IMR-90 (cell line): Measurements from ENCODE around the gene CYBRD1. TPM values are rescaled to one million over a fixed set of nuclear protein-coding genes. Genes with fewer than 3 reads are reported as not detected.

Experiments used
- ATAC-seq: fragments of 200-7000 bp; cut with Tn5 transposase; 2 replicates; pipeline ENCODE4 v1.9.1; 2020; ENCODE audit warnings: low read depth, mild to moderate bottlenecking, moderate library complexity
- BruUV-seq: library from RNA; stranded (reverse); fragments of 400-500 nt; replicated peaks from 2 replicates; lab custom pipeline; 2021; lab: Mats Ljungman, UMichigan
- CTCF ChIA-PET: fragments of 300-600 bp; formaldehyde crosslinking; extraction: SDS; loops from one replicate; lab custom pipeline; 2021; ENCODE audit warnings: antibody characterized with exemption; lab: Yijun Ruan, JAX
- POLR2A ChIA-PET: fragments of 300-600 bp; sonication (Branson Sonifier 250); formaldehyde crosslinking; loops from one replicate; lab custom pipeline; 2022; ENCODE audit warnings: antibody characterized with exemption; ENCODE audit not compliant: unreplicated experiment; lab: Charles Lee
- DNase-seq: peaks from one replicate; pipeline ENCODE4 v3.0.0; 2013
- H2AFZ ChIP-seq: replicated peaks from 2 replicates; pipeline ENCODE3; 2013; ENCODE audit warnings: low read length, mild to moderate bottlenecking; ENCODE audit not compliant: poor library complexity
- H2AK5ac ChIP-seq: 2 replicates; pipeline ENCODE4 v1.6.1; 2013; ENCODE audit warnings: low read depth, low read length, inconsistent platforms
- H2AK9ac ChIP-seq: replicated peaks from 2 replicates; pipeline ENCODE3; 2013; ENCODE audit warnings: mild to moderate bottlenecking, low read depth, low read length, moderate library complexity; ENCODE audit not compliant: poor library complexity
- H2BK120ac ChIP-seq: 2 replicates; pipeline ENCODE4 v1.6.1; 2013; ENCODE audit warnings: low read depth, low read length, inconsistent platforms
- H2BK15ac ChIP-seq: 3 replicates; pipeline ENCODE4 v1.6.1; 2013; ENCODE audit warnings: low read depth, low read length, inconsistent platforms
- H2BK20ac ChIP-seq: 2 replicates; pipeline ENCODE4 v1.6.1; 2013; ENCODE audit warnings: low read depth, mild to moderate bottlenecking, inconsistent platforms, low read length, moderate library complexity
- H2BK5ac ChIP-seq: 2 replicates; pipeline ENCODE4 v1.6.1; 2013; ENCODE audit warnings: mild to moderate bottlenecking, low read depth, low read length, inconsistent platforms; ENCODE audit not compliant: poor library complexity, severe bottlenecking
- H3K14ac ChIP-seq: replicated peaks from 2 replicates; pipeline ENCODE4 v1.6.1; 2013; ENCODE audit warnings: low read depth, low read length, inconsistent platforms
- H3K18ac ChIP-seq: 2 replicates; pipeline ENCODE4 v1.6.1; 2013; ENCODE audit warnings: low read depth, low read length, control low read depth
- H3K23ac ChIP-seq: 2 replicates; pipeline ENCODE4 v1.6.1; 2013; ENCODE audit warnings: low read depth, low read length, inconsistent platforms
- H3K27ac ChIP-seq: 2 replicates; pipeline ENCODE4 v1.5.1; 2013; ENCODE audit warnings: mild to moderate bottlenecking, control low read depth, low read length; ENCODE audit not compliant: insufficient read depth
- H3K27me3 ChIP-seq: 2 replicates; pipeline ENCODE4 v1.6.1; 2013; ENCODE audit warnings: low read length; ENCODE audit not compliant: control insufficient read depth, insufficient read depth
- H3K36me3 ChIP-seq: 2 replicates; pipeline ENCODE4 v1.6.1; 2013; ENCODE audit warnings: low read length, mixed read lengths; ENCODE audit not compliant: control insufficient read depth, insufficient read depth
- H3K4ac ChIP-seq: 2 replicates; pipeline ENCODE4 v1.6.1; 2013; ENCODE audit warnings: low read depth, low read length, inconsistent platforms
- H3K4me1 ChIP-seq: 2 replicates; pipeline ENCODE4 v1.6.1; 2013; ENCODE audit warnings: low read length, mixed read lengths; ENCODE audit not compliant: control insufficient read depth, insufficient read depth
- H3K4me2 ChIP-seq: 2 replicates; pipeline ENCODE4 v1.6.1; 2013; ENCODE audit warnings: low read depth, mild to moderate bottlenecking, control low read depth, low read length, moderate library complexity
- H3K4me3 ChIP-seq: 2 replicates; pipeline ENCODE4 v1.5.1; 2013; ENCODE audit warnings: low read depth, mild to moderate bottlenecking, control low read depth, low read length, moderate library complexity; ENCODE audit not compliant: insufficient read depth
- H3K56ac ChIP-seq: 2 replicates; pipeline ENCODE4 v1.6.1; 2013; ENCODE audit warnings: low read length, inconsistent platforms; ENCODE audit not compliant: insufficient read depth; ENCODE audit errors: extremely low read depth
- H3K79me1 ChIP-seq, 2 experiments: 2 replicates each; pipeline ENCODE4 v1.6.1; 2013; ENCODE audit warnings: low read length in 2 of 2, inconsistent platforms in 1 of 2, low read depth in 1 of 2
- H3K9ac ChIP-seq: 2 replicates; pipeline ENCODE4 v1.6.1; 2013; ENCODE audit warnings: low read depth, low read length, control low read depth
- H3K9me1 ChIP-seq: 2 replicates; pipeline ENCODE4 v1.6.1; 2013; ENCODE audit warnings: low read length, inconsistent platforms; ENCODE audit not compliant: insufficient read depth
- H3K9me3 ChIP-seq: 2 replicates; pipeline ENCODE4 v1.6.1; 2013; ENCODE audit warnings: low read length; ENCODE audit not compliant: control insufficient read depth, insufficient read depth
- H4K20me1 ChIP-seq: 2 replicates; pipeline ENCODE4 v1.6.1; 2013; ENCODE audit warnings: low read length, inconsistent platforms; ENCODE audit not compliant: insufficient read depth
- H4K5ac ChIP-seq: 2 replicates; pipeline ENCODE4 v1.6.1; 2013; ENCODE audit warnings: mild to moderate bottlenecking, low read depth, low read length, control low read depth
- H4K8ac ChIP-seq, 2 experiments: 2 replicates each; pipeline ENCODE4 v1.6.1; 2013; ENCODE audit warnings: low read depth in 2 of 2, low read length in 2 of 2, control low read depth in 1 of 2, inconsistent platforms in 1 of 2
- H4K91ac ChIP-seq: 2 replicates; pipeline ENCODE4 v1.6.1; 2013; ENCODE audit warnings: low read depth, low read length, inconsistent platforms; ENCODE audit not compliant: insufficient read depth
- BHLHE40 ChIP-seq: fragments of 150-350 bp; IDR thresholded peaks from 2 replicates; pipeline ENCODE4 v1.6.1; 2016; ENCODE audit warnings: mild to moderate bottlenecking, low read depth, low read length
- FOS ChIP-seq: fragments of 150-350 bp; IDR thresholded peaks from 2 replicates; pipeline ENCODE4 v1.6.1; 2016; ENCODE audit warnings: low read depth, low read length
- NFE2L2 ChIP-seq: fragments of 150-350 bp; IDR thresholded peaks from 2 replicates; pipeline ENCODE4 v1.6.1; 2016; ENCODE audit warnings: low read depth, mild to moderate bottlenecking, low read length
- RCOR1 ChIP-seq: IDR thresholded peaks from 2 replicates; pipeline ENCODE4 v1.6.1; 2012; ENCODE audit warnings: mild to moderate bottlenecking, low read length, improper control_type of control experiment; ENCODE audit not compliant: insufficient replicate concordance
- WGBS, 2 experiments: methylation state at CpG; one replicate each; pipeline versions ENCODE4 v1.1.5 to v1.1.7; 2013; ENCODE audit warnings: missing lambda C conversion rate in 2 of 2; ENCODE audit not compliant: insufficient read length in 1 of 2; ENCODE audit errors: extremely low coverage in 2 of 2; 5-methylcytosine and 5-hydroxymethylcytosine counted together
- dilution Hi-C: fragments of 300-500 bp; cut with HindIII; formaldehyde crosslinking; loops from one replicate; pipeline ENCODE4 v1.14.3; 2018; ENCODE audit warnings: low sequenced_read_pairs; ENCODE audit not compliant: unreplicated experiment
- in situ Hi-C: fragments of 300-500 bp; cut with MboI; formaldehyde crosslinking; loops from 3 replicates; pipeline ENCODE4 v1.14.3; 2019; ENCODE audit warnings: low sequenced_read_pairs, inconsistent platforms, mixed read lengths
- intact Hi-C: fragments of 100-400 bp; cut with micrococcal nuclease; formaldehyde crosslinking; loops from 2 replicates; pipeline ENCODE4 v1.10.0; 2022
- polyA plus RNA-seq, 3 experiments: library from polyadenylated mRNA; depleted of rRNA; stranded (reverse); fragments of >200 nt; gene quantifications; 2 replicates each; pipeline ENCODE4 v1.2.3, GENCODE V29; 2012; ENCODE audit warnings: low replicate concordance in 1 of 3
- total RNA-seq: library from RNA; depleted of rRNA; stranded (reverse); fragments of >200 nt; gene quantifications from 2 replicates; pipeline ENCODE4 v1.2.3, GENCODE V29; 2012

The CYBRD1 gene
- total and polyA plus RNA-seq, 2 of the 4 experiments (the other 2 are of a cell fraction), result 53.2 to 103 TPM

DNA sequence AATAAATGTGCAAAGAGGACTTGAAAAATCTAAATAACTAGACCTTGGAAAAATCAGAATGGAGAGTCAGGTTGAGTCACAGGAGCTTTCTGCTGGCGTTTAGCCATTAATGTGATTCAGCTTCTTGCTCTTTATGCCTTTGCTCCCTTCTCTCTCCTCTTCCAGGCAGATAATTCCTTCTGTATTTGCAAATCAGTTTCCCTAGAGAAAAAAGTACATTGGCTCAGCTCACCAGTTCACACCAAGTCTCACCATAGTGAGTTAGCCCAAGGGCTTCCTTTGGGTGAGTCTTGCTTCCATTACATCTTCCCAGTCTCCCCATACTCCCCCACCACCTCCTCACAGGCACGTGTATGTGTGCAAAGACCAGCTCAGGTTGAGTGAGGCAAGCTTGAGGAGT is 73.6 kb downstream of the CYBRD1 start:
- H3K9ac ChIP-seq, result no peak overlapping the region
- H3K27ac ChIP-seq, result no peak overlapping the region
- H3K9me1 ChIP-seq, result peaks cover 4% of the 10 kb centered on the region; the same call in 1 of the 2 replicates
- H4K20me1 ChIP-seq, result no peaks in the 10 kb centered on the region
- no peak overlapping the region for H3K23ac ChIP-seq
- POLR2A ChIA-PET, result no interaction called here
- DNase-seq, result peak; percentile 95
- WGBS, 2 experiments, result no CpG with 5 or more reads among the region's 2 CpGs
- in situ Hi-C loops, result loop anchor here (10.0 kb wide), 1 partner anchor 539 kb away; no protein-coding TSS in a partner anchor
- no TSS peak for BruUV-seq
- H3K56ac ChIP-seq, result no peak overlapping the region
- no peak overlapping the region for H2AK5ac ChIP-seq
- H4K5ac ChIP-seq, result no peak overlapping the region
- peak overlapping the region; percentile 78 for H2AFZ ChIP-seq
- intact Hi-C loops, result loop anchor here (5.0 kb wide), 1 partner anchor 531 kb away; no protein-coding TSS in a partner anchor
- no peaks in the 10 kb centered on the region for H3K9me3 ChIP-seq
- H3K27me3 ChIP-seq, result peaks cover 16% of the 10 kb centered on the region
- H3K18ac ChIP-seq, result no peak overlapping the region
- peaks cover 3% of the 10 kb centered on the region; the same call in 1 of the 2 replicates for H3K4me1 ChIP-seq
- dilution Hi-C loops, result no loop called here
- H3K4me3 ChIP-seq, result no peak overlapping the region
- no peaks in the 10 kb centered on the region for H3K79me1 ChIP-seq
- TF ChIP-seq RCOR1, result no peak
- TF ChIP-seq FOS, result 0 out of 2 replicates have a peak, but pooled peaks have one; percentile 43
- TF ChIP-seq NFE2L2, result peak; percentile 29; the same call in 1 of the 2 replicates
- TF ChIP-seq BHLHE40, result peak; percentile 53; the same call in 1 of the 2 replicates
- CTCF ChIA-PET, result interaction anchor here (0.8 to 1.6 kb wide), 3 partner anchors 22 to 108 kb away, joined by 3 to 5 read pairs (median 3); no protein-coding TSS in a partner anchor
- no peak overlapping the region for H3K4ac ChIP-seq
- ATAC-seq, result peak; percentile 83
- no peak overlapping the region for H2BK120ac ChIP-seq
- no peak overlapping the region for H2BK5ac ChIP-seq
- no peak overlapping the region; the same call in 1 of the 2 replicates for H3K14ac ChIP-seq
- no peak overlapping the region for H2AK9ac ChIP-seq
- H2BK20ac ChIP-seq, result no peak overlapping the region
- H2BK15ac ChIP-seq, result 0 out of 3 replicates have a peak overlapping the region, but pooled peaks have one; percentile 21
- no peaks in the 10 kb centered on the region for H3K36me3 ChIP-seq
- no peak overlapping the region for H4K8ac ChIP-seq
- H3K4me2 ChIP-seq, result no peak overlapping the region
- no peak overlapping the region for H4K91ac ChIP-seq
